HL-60 (cell line): ENCODE data around the gene ARHGAP32.

ENCODE experiments used
- CTCF ChIP-seq: IDR thresholded peaks from one replicate; pipeline ENCODE4 v1.5.1; 2011; ENCODE audit warnings: low read length, control low read depth, inconsistent platforms; ENCODE audit not compliant: insufficient read depth
- GABPA ChIP-seq: IDR thresholded peaks from 2 replicates; pipeline ENCODE4 v1.6.1; 2012; ENCODE audit warnings: low read depth
- POLR2AphosphoS5 ChIP-seq: IDR thresholded peaks from 2 replicates; pipeline ENCODE4 v1.6.1; 2012; ENCODE audit warnings: low read depth
- REST ChIP-seq: IDR thresholded peaks from 2 replicates; pipeline ENCODE4 v1.6.1; 2012; ENCODE audit warnings: low read depth; ENCODE audit not compliant: insufficient replicate concordance

- TF ChIP-seq POLR2AphosphoS5: no peak
- no peak for TF ChIP-seq CTCF
- no peak for TF ChIP-seq REST
- no peak for TF ChIP-seq GABPA
These were observed 275.4 kb downstream of the ARHGAP32 start for GRCh38 chr11:128916681-128917080.
